Activated T-cell treated with anti-CD3 and anti-CD28 coated beads, Interleukin-2, amount 50 U/mL, for 72 hours (primary cell): ENCODE data around the gene MIDN. TPM values are rescaled to one million over a fixed set of nuclear protein-coding genes. Genes with fewer than 3 reads are reported as not detected.

Experiments used
- ATAC-seq, 2 donors: fragments of 150-1000 bp; cut with Tn5 transposase; replicated peaks in 1 of 2; 2 replicates each; pipeline ENCODE4 v1.10.0; 2021; ENCODE audit warnings: moderate library complexity in 2 of 2, mild to moderate bottlenecking in 1 of 2
- DNase-seq, 2 donors: peaks; one replicate each; pipeline ENCODE4 v3.0.0; 2021 to 2022; ENCODE audit warnings: mixed read lengths in 1 of 2
- H3K27ac Mint-ChIP-seq: one replicate; pipeline ENCODE4 v1.8.0; 2022; ENCODE audit warnings: mild to moderate bottlenecking, moderate library complexity, mixed read lengths
- H3K27me3 Mint-ChIP-seq: one replicate; pipeline ENCODE4 v1.8.0; 2022; ENCODE audit warnings: low read depth, mixed read lengths
- H3K36me3 Mint-ChIP-seq, 2 donors: one replicate each; pipeline ENCODE4 v1.8.0; 2022; ENCODE audit warnings: mixed read lengths in 2 of 2, mild to moderate bottlenecking in 1 of 2; ENCODE audit not compliant: insufficient read depth in 2 of 2
- H3K4me1 Mint-ChIP-seq: one replicate; pipeline ENCODE4 v1.8.0; 2022; ENCODE audit warnings: low read depth, mixed read lengths
- H3K4me3 Mint-ChIP-seq, 2 donors: one replicate each; pipeline ENCODE4 v1.8.0; 2022; ENCODE audit warnings: mild to moderate bottlenecking in 2 of 2, mixed read lengths in 2 of 2, moderate library complexity in 2 of 2
- H3K9me3 Mint-ChIP-seq, 2 donors: one replicate each; pipeline ENCODE4 v1.8.0; 2022; ENCODE audit warnings: mixed read lengths in 2 of 2
- total RNA-seq, 2 donors: library from RNA; stranded (reverse); gene quantifications; one replicate each; pipeline ENCODE4 v1.2.3, GENCODE V29; 2022

The MIDN gene
- total RNA-seq, 2 donors from 2014 or later, result 72.3 to 75.4 TPM

DNA sequence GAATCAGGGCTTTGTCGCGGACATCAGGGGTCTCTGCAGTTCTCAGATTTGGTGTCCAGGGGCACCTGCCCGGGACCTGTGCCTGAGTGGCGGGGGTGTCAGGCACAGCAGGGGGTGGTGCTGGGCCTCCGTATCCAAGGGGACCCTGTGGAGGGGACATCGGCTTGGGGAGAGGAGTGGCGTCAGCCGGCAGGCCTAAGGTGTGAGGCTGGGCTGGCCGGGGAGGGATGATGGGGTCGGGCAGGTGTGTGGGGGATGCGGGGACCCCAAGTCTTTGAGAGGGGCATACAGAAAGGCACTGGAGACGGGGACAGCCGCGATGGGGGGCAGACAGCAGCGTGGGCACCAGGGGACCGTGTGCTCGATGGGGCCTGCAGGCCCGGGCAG, 39.8 kb downstream of the MIDN start:
- no peak overlapping the region for H3K27ac Mint-ChIP-seq
- no peak overlapping the region for H3K4me3 Mint-ChIP-seq
- no peak for ATAC-seq
- H3K27me3 Mint-ChIP-seq, result peaks cover 21% of the 10 kb centered on the region
- H3K4me1 Mint-ChIP-seq, result peaks cover 5% of the 10 kb centered on the region
- no peak for DNase-seq
- H3K9me3 Mint-ChIP-seq, result no peaks in the 10 kb centered on the region
- H3K36me3 Mint-ChIP-seq, result no peaks in the 10 kb centered on the region

DNA sequence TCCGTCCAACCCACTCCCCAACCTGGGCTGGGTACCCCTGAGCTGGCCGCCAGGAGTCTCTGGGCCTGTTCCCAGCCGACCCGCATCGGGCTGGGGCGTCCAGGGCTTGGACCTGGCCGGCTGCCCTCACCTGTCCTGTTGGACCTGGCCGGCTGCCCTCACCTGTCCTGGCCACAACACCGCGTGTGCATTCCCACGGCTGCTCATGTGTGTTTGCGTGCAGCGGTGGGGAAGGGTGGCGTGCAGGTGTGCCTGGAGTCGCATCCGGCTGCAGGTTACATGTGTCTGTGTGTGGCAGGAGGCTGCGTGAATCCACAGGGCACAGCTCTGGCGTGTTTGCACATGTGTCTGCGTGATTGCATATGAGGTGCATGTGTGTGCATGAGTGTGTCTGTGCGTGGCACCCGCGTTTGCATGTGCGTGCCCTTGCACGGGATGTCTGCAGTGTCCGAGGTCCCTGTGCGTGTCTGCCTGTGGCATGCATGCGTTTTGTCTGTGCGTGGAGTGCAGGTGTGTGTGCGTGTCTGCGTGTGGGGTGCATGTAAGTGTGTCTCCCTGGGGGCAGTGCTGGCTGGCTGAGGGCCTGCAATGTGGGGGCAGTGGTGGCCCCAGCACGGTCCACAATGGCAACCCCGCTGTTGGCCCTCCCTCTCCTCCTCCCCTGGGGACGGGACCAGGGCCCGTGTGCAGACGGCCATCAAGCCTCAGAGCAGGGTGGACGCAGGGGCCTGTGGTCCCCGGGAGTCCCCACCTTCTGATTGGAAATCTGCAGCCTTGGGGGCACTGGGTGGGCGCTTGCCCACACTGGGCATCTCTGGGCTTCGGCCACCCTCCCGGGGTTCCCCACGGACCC, 40.7 kb downstream of the MIDN start:
- no peak overlapping the region for H3K27ac Mint-ChIP-seq
- no peaks in the 10 kb centered on the region for H3K36me3 Mint-ChIP-seq
- ATAC-seq (no peak), DNase-seq (no peak)
- no peak overlapping the region for H3K4me3 Mint-ChIP-seq
- no peaks in the 10 kb centered on the region for H3K9me3 Mint-ChIP-seq
- peaks cover 5% of the 10 kb centered on the region for H3K4me1 Mint-ChIP-seq
- H3K27me3 Mint-ChIP-seq, result peaks cover 19% of the 10 kb centered on the region

DNA sequence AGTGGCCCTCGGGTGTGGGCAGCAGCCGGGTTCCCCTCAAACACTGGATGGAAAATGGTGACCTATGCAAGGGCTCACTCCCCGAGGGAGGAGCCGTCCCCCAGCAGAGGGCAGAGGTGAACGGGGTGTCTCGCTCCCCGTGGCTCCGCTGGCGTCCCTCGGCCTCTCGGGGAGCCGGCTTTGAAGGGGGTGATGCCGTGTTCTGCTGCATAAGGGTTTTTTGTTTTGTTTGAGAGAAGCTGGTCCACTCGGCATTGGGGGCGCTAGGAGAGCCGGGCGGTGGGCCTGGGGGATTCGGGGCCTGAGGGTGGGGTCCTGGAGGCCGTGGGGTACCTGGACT, 41.3 kb downstream of the MIDN start:
- ATAC-seq, result no peak
- Mint-ChIP-seq H3K9me3 (no peaks in the 10 kb centered on the region), H3K27me3 (peaks cover 13% of the 10 kb centered on the region), H3K36me3 (no peaks in the 10 kb centered on the region), H3K27ac (no peak overlapping the region), H3K4me3 (no peak overlapping the region), H3K4me1 (peaks cover 8% of the 10 kb centered on the region)
- DNase-seq, result no peak

DNA sequence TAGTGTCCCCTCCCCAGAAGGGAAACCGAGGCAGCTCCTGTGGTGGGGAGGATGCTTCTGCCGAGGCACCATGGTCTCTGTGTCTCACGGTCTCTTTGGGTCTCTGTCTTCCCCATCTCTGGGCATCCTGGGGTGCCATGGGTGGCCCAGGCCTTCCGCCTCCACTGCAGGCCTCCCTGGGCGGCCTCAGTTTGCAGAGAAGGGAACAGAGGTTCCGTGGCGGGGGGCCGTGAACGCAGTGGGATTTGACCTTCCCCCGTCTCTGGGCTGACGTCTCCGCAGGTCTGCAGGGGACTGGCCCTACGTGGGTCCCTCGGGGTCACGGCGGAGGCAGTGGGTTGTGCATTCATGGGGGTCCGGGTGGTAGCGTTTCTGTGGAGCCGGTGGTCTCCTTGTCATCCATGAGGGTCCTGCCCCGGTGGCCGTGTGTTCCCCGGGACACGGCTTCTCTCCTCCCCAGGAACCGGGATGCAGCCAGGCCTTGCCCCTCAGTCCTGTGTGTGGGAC, 41.9 kb downstream of the MIDN start:
- no peak overlapping the region for H3K27ac Mint-ChIP-seq
- DNase-seq (no peak), ATAC-seq (no peak)
- no peaks in the 10 kb centered on the region for H3K36me3 Mint-ChIP-seq
- H3K4me1 Mint-ChIP-seq, result peaks cover 11% of the 10 kb centered on the region
- peaks cover 7% of the 10 kb centered on the region for H3K27me3 Mint-ChIP-seq
- no peaks in the 10 kb centered on the region for H3K9me3 Mint-ChIP-seq
- H3K4me3 Mint-ChIP-seq, result no peak overlapping the region

DNA sequence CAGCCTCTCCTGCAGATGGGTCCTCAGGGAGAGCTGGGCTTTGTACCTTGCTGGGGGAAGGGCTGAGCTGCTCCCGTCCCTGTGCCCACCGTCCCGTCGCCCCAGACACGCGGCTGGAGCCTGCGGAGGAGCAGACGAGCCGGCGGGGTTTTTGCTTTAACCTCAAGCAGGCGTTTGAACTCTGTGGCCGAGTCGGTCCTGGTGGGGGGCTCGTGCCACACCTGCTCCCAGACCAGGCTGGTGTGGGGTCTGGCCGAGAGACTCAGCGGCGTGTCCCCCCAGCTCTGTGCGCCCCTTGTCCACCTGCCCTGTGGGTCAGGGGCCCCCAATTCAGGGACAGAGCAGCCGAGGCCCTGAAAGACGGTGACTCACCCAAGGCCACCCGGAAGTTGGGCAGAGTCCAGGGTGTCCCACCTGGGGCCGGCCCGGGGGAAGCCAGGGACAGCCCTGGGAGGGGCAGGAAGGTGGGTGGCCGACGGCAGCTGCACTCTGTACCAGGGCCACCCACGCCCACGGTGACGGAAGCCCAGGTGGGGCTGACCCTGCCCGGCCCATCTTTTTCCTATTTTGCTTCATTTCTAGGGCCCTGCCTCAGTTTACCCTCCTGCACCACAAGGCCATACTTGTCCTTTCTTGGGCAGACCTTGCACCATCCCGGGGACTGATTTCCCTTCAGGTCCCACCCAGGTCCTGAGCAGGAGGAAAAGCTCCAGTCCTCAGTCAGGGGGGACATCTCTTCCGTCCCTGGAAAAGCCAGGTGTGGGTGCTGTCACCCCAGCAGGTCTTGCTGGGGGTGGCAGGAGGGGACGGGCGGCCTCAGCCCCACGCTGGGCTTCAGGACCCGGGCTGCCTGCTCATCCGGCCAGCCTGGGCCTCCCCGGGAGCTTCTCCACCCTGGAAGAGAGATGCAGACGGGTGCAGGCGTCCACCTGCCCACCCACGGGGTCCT, 42.6 kb downstream of the MIDN start:
- Mint-ChIP-seq H3K27me3 (peaks cover 6% of the 10 kb centered on the region), H3K36me3 (no peaks in the 10 kb centered on the region), H3K4me3 (no peak overlapping the region), H3K27ac (no peak overlapping the region), H3K9me3 (no peaks in the 10 kb centered on the region), H3K4me1 (peaks cover 11% of the 10 kb centered on the region)
- ATAC-seq, result no peak
- DNase-seq, result no peak

DNA sequence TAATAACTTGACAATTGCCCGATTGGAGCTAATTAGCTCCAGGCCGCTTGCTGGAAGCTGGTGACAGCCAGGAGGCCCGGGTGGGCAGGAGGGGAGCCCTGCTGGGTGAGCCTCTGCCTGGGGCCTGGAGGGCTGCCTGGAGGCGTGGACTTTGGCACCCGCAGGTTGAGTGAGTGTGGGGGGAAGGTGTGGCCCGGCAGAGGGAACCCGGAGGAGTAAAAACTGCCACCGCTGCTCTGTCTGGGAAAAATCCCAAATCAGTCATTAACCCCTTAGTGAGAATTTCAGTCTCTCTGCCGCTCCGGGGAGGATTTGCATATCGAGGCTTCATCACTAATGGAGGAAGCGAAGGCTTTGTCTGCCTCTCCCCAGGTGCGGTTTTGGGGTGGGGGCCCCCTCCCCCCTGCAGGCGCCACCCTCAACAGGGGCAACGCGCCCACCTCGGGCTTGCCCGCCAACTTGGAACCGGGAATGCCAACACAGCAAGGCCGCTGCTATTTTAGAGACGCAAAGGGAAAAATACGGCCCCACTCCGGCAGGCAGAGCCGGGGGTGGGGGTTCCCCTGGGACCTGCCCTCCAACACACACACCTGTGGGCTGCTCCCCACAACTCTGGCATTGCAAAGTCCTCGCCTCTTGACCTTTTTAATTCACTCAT, 43.5 kb downstream of the MIDN start:
- no peaks in the 10 kb centered on the region for H3K9me3 Mint-ChIP-seq
- H3K4me1 Mint-ChIP-seq, result peaks cover 6% of the 10 kb centered on the region
- no peak overlapping the region for H3K27ac Mint-ChIP-seq
- no peaks in the 10 kb centered on the region for H3K36me3 Mint-ChIP-seq
- no peaks in the 10 kb centered on the region for H3K27me3 Mint-ChIP-seq
- no peak overlapping the region for H3K4me3 Mint-ChIP-seq
- ATAC-seq (no peak), DNase-seq (no peak)

DNA sequence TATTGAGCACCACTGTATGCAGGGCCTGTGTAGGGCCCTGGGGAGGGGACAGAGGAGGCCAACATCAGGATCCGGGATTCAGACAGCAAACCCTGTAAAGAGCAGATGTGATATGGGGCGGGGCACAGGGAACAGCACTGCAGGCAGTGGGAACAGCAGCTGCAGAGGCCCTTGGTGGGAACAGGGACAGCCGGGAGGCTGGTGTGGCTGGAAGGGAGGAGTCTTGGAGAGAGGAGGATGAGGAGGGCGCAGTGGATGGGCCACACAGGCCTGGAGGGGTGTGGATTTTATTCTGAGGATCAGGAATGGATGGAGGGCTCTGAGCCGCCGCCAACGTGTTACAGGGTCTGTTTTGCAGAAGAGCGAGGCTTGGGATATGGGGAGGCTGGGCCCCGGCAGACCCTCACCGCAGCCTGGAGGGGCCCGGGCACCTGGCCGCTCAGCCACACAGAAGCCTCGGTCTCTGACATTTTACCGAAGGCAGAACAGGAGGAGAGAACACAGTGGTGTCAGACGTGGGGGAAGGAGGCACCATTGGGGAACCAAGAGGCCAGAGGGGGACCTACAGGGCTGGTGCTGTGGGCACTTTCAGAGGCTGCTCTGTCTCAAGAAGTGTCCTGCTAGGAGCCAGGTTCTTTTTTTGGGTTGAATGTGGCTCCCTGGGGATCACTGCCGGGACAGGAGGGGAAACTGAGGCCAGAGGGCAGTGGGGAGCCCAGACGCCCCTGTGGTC, 44.2 kb downstream of the MIDN start:
- Mint-ChIP-seq H3K36me3 (no peaks in the 10 kb centered on the region), H3K4me3 (no peak overlapping the region), H3K4me1 (peaks cover 6% of the 10 kb centered on the region), H3K27ac (no peak overlapping the region), H3K27me3 (no peaks in the 10 kb centered on the region), H3K9me3 (no peaks in the 10 kb centered on the region)
- no peak for ATAC-seq
- no peak for DNase-seq

DNA sequence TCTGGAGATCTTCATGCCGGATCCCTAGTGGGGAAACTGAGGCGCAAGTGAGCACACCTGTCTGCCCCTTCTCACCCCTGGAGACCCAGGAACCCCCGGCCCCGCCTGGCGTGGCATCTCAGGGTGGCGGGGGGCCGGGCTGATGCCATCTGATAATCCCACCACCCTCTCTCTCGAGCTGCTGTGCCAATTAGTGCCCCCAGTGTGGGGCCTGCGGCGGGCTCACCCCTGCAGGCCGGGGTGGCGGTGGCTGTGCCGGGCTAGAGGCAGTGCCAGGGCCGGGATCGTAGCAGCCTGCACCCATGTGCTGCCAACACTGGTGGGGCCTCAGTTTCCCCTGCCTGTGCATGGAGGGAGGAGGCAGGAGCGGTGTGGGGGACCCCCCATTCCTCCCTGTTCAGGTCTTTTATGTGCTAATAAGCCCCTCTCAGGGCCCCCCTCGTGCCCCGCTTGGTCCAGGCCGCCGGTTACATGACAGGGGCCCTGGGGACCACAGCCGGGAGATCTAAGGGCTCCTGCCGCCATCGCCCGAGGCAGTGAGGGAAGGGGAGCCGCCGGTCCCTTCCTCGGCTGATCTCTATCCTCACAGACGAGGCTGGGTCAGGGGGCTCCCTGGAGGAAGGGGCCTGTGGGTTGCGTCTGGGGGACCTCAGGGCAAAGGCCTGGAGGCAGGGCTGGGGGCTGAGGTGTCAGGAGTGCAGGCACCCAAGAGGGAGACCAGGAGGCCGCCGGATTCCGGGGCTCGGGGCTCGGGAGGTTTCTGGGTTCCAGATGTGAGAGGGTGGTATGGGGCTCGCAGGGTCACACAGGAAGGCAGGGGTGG, 45.6 kb downstream of the MIDN start:
- H3K4me1 Mint-ChIP-seq, result peaks cover 6% of the 10 kb centered on the region
- no peaks in the 10 kb centered on the region for H3K36me3 Mint-ChIP-seq
- DNase-seq (no peak), ATAC-seq (no peak)
- H3K27ac Mint-ChIP-seq, result no peak overlapping the region
- H3K27me3 Mint-ChIP-seq, result no peaks in the 10 kb centered on the region
- no peak overlapping the region for H3K4me3 Mint-ChIP-seq
- H3K9me3 Mint-ChIP-seq, result no peaks in the 10 kb centered on the region

DNA sequence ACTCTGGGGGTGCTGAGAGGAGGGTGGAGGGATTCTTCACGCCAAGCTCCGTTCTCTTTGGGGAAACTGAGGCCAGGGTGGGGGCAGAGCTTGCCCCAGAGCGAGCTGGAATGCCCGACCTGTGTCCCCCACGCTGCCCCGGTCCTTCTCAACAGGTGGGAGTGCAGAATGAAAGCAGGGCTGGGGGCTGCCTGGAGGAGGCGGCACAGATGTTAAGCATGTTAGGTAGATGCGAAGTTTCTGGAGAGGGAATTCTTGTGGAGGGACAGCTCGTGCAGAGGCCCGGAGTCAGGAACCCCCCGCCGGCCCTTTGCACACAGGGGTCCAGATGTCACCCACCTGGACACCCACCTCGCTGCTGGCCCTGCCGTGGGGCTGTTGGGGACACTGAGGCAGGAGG, 46.3 kb downstream of the MIDN start:
- Mint-ChIP-seq H3K4me1 (peaks cover 6% of the 10 kb centered on the region), H3K27ac (no peak overlapping the region), H3K9me3 (no peaks in the 10 kb centered on the region), H3K36me3 (no peaks in the 10 kb centered on the region), H3K27me3 (no peaks in the 10 kb centered on the region), H3K4me3 (peak overlapping the region in 1 of 2 donors; percentile 36)
- DNase-seq, result no peak
- ATAC-seq, result no peak

DNA sequence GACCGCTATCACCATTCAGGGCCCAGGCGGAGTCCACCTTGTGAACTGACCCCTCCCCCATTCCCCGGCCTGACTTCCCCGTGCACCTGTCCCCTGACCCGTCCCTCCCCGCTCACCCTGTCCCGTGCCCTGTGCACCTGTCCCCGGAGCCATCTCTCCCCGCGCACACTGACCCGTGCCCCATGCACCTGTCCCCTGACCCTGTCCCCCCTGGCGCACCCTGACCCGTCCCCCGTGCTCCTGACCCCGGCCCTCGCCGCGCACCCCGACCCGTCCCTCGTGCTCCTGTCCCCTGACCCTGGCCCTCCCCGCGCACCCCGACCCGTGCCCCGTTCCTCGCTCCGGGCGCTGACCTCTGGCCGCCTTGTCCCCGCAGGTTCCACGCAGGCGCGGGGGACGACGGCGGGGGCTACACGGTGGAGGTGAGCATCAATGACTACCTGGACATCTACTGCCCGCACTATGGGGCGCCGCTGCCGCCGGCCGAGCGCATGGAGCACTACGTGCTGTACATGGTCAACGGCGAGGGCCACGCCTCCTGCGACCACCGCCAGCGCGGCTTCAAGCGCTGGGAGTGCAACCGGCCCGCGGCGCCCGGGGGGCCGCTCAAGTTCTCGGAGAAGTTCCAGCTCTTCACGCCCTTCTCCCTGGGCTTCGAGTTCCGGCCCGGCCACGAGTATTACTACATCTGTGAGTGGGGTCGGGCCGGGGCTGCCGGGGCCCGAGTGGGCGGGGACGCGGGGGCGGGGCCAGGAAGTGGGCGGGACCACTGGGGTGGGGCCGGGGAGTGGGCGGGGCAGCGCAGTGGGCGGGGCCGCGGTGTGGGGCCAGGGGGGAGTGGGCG, 47.0 kb downstream of the MIDN start:
- DNase-seq, result peak; percentile 47 to 50
- ATAC-seq, result peak; percentile 53 to 60

DNA sequence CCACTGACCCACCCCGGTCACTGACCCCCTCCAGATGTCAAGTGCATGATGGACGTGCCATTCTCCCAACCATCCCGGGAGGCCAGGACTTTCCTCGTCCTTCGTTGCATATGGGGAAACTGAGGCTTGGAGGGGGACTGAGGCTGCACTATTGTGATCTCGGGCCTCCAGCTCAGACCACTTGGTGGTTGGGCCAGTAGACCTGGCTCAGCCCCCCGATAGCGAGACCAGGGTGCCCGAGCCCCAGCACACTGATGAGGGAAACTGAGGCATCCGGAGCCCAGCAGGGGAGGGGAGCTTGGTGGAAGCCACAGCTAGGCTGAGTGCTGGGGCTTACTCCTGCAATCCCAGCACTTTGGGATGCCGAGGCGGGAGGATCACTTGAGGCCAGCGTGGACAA, 47.7 kb downstream of the MIDN start:
- peaks cover 6% of the 10 kb centered on the region for H3K4me1 Mint-ChIP-seq
- H3K27ac Mint-ChIP-seq, result no peak overlapping the region
- H3K27me3 Mint-ChIP-seq, result no peaks in the 10 kb centered on the region
- H3K9me3 Mint-ChIP-seq, result no peaks in the 10 kb centered on the region
- H3K4me3 Mint-ChIP-seq, result no peak overlapping the region
- H3K36me3 Mint-ChIP-seq, result no peaks in the 10 kb centered on the region
- no peak for DNase-seq
- no peak for ATAC-seq

More for the DNA sequence above, 47.0 kb downstream of the MIDN start:
- Mint-ChIP-seq H3K9me3 (no peaks in the 10 kb centered on the region), H3K4me1 (peaks cover 6% of the 10 kb centered on the region), H3K27me3 (no peaks in the 10 kb centered on the region), H3K27ac (no peak overlapping the region), H3K4me3 (peak overlapping the region in 1 of 2 donors; percentile 36), H3K36me3 (no peaks in the 10 kb centered on the region)
